GM12872 (cell line): ENCODE data around the gene BMP8A.

Experiments
- CTCF ChIP-seq: IDR thresholded peaks from 3 replicates; pipeline ENCODE4 v1.5.1; 2011; ENCODE audit warnings: low read depth, mild to moderate bottlenecking, low read length, moderate library complexity; ENCODE audit not compliant: insufficient read depth

The BMP8A gene

GRCh38 chr1:39566441-39567137, 75.2 kb downstream of the BMP8A start:
- no peak for TF ChIP-seq CTCF

GRCh38 chr1:39567302-39567701, 75.9 kb downstream of the BMP8A start:
- TF ChIP-seq CTCF = no peak

GRCh38 chr1:39568208-39568607, 76.8 kb downstream of the BMP8A start:
- TF ChIP-seq CTCF = no peak

GRCh38 chr1:39569034-39569433, 77.6 kb downstream of the BMP8A start:
- no peak for TF ChIP-seq CTCF

- TF ChIP-seq CTCF = no peak
Observed at GRCh38 chr1:39570477-39571177, 79.2 kb downstream of the BMP8A start.

- no peak for TF ChIP-seq CTCF
Observed at GRCh38 chr1:39571178-39571483, 79.7 kb downstream of the BMP8A start.

GRCh38 chr1:39572379-39573096, 81.1 kb downstream of the BMP8A start:
- TF ChIP-seq CTCF = no peak
